ENCODE measurements around the gene USP50. TPM values are rescaled to one million over a fixed set of nuclear protein-coding genes. Genes with fewer than 3 reads are reported as not detected.
"Not testable (repeated sequence)": the region's sequence is repeated elsewhere in the genome, so short reads cannot be mapped to it uniquely, and the experiment has no call there.

Gene USP50
- total RNA-seq, 1 experiment from 2014 or later, result 0.39 TPM

- intact Hi-C loops (cut with micrococcal nuclease; ENCODE audit: unreplicated experiment), result no loop called here
- H3K4me1 ChIP-seq (ENCODE audit: insufficient read depth, low read length, poor library complexity, severe bottlenecking), result no peaks in the 10 kb centered on the region
- no peak for TF ChIP-seq EZH2 (IDR thresholded peaks at IDR 0.05; ENCODE audit: borderline replicate concordance, low read depth, low read length, poor library complexity, severe bottlenecking)
- TF ChIP-seq CTCF (conservative IDR thresholded peaks at IDR 0.05; ENCODE audit: low read depth, low read length), result no peak
- no peaks in the 10 kb centered on the region for H3K27me3 ChIP-seq (replicated peaks; ENCODE audit: insufficient read depth, low read depth, low read length, poor library complexity)
- no peak overlapping the region for H3K4me3 ChIP-seq (ENCODE audit: low read depth, low read length, poor library complexity, severe bottlenecking)
- no TSS peak for BruUV-seq (replicated peaks)
- H3K27ac ChIP-seq (ENCODE audit: low read depth, low read length, poor library complexity, severe bottlenecking), result no peak overlapping the region
- DNase-seq (ENCODE audit: low spot score), result no peak
- no peaks in the 10 kb centered on the region for H3K36me3 ChIP-seq (ENCODE audit: insufficient read depth, low read length, poor library complexity, severe bottlenecking)
- ChIA-PET CTCF (interaction anchor here (0.5 kb wide), 1 partner anchor 375 kb away, joined by 4 read pairs; no protein-coding TSS in a partner anchor), POLR2A (ENCODE audit: low non-redundant PET) (no interaction called here)
- no peaks in the 10 kb centered on the region for H3K9me3 ChIP-seq (ENCODE audit: low read depth, low read length, poor library complexity, severe bottlenecking)
Observed at GRCh38 chr15:50519740-50520425, 26.6 kb downstream of the USP50 start.

GRCh38 chr15:50513001-50513400 lies 33.5 kb downstream of the USP50 start:
- Histone ChIP-seq H3K27me3 (replicated peaks; ENCODE audit: insufficient read depth, low read depth, low read length, poor library complexity) (no peaks in the 10 kb centered on the region), H3K27ac (ENCODE audit: low read depth, low read length, poor library complexity, severe bottlenecking) (no peak overlapping the region), H3K36me3 (ENCODE audit: insufficient read depth, low read length, poor library complexity, severe bottlenecking) (no peaks in the 10 kb centered on the region), H3K9me3 (ENCODE audit: low read depth, low read length, poor library complexity, severe bottlenecking) (no peaks in the 10 kb centered on the region), H3K4me1 (ENCODE audit: insufficient read depth, low read length, poor library complexity, severe bottlenecking) (no peaks in the 10 kb centered on the region), H3K4me3 (ENCODE audit: low read depth, low read length, poor library complexity, severe bottlenecking) (no peak overlapping the region)
- DNase-seq (ENCODE audit: low spot score), result no peak
- TF ChIP-seq CTCF (conservative IDR thresholded peaks at IDR 0.05; ENCODE audit: low read depth, low read length), result no peak
- no peak for TF ChIP-seq EZH2 (IDR thresholded peaks at IDR 0.05; ENCODE audit: borderline replicate concordance, low read depth, low read length, poor library complexity, severe bottlenecking)
- POLR2A ChIA-PET (ENCODE audit: low non-redundant PET), result no interaction called here
- CTCF ChIA-PET, result no interaction called here
- intact Hi-C loops (cut with micrococcal nuclease; ENCODE audit: unreplicated experiment), result no loop called here
- BruUV-seq (replicated peaks), result no TSS peak

GRCh38 chr15:50506121-50506520 lies 40.3 kb downstream of the USP50 start:
- H3K9me3 ChIP-seq (ENCODE audit: low read depth, low read length, poor library complexity, severe bottlenecking), result no peaks in the 10 kb centered on the region
- H3K27me3 ChIP-seq (replicated peaks; ENCODE audit: insufficient read depth, low read depth, low read length, poor library complexity), result no peaks in the 10 kb centered on the region
- no TSS peak for BruUV-seq (replicated peaks)
- intact Hi-C loops (cut with micrococcal nuclease; ENCODE audit: unreplicated experiment), result no loop called here
- no peak overlapping the region for H3K4me3 ChIP-seq (ENCODE audit: low read depth, low read length, poor library complexity, severe bottlenecking)
- H3K36me3 ChIP-seq (ENCODE audit: insufficient read depth, low read length, poor library complexity, severe bottlenecking), result peaks cover 4% of the 10 kb centered on the region
- ChIA-PET CTCF (no interaction called here), POLR2A (ENCODE audit: low non-redundant PET) (interaction anchor here (0.6 kb wide), 1 partner anchor 8 kb away, joined by 27 read pairs; no protein-coding TSS in a partner anchor)
- no peaks in the 10 kb centered on the region for H3K4me1 ChIP-seq (ENCODE audit: insufficient read depth, low read length, poor library complexity, severe bottlenecking)
- TF ChIP-seq EZH2 (IDR thresholded peaks at IDR 0.05; ENCODE audit: borderline replicate concordance, low read depth, low read length, poor library complexity, severe bottlenecking) (no peak), CTCF (conservative IDR thresholded peaks at IDR 0.05; ENCODE audit: low read depth, low read length) (no peak)
- no peak for DNase-seq (ENCODE audit: low spot score)
- H3K27ac ChIP-seq (ENCODE audit: low read depth, low read length, poor library complexity, severe bottlenecking), result no peak overlapping the region

- H3K36me3 ChIP-seq (ENCODE audit: insufficient read depth, low read length, poor library complexity, severe bottlenecking); H3K9me3 ChIP-seq (ENCODE audit: low read depth, low read length, poor library complexity, severe bottlenecking); H3K27ac ChIP-seq (ENCODE audit: low read depth, low read length, poor library complexity, severe bottlenecking); POLR2A ChIA-PET (ENCODE audit: low non-redundant PET); H3K4me3 ChIP-seq (ENCODE audit: low read depth, low read length, poor library complexity, severe bottlenecking); H3K4me1 ChIP-seq (ENCODE audit: insufficient read depth, low read length, poor library complexity, severe bottlenecking); DNase-seq (ENCODE audit: low spot score); BruUV-seq (replicated peaks); intact Hi-C loops (cut with micrococcal nuclease; ENCODE audit: unreplicated experiment); H3K27me3 ChIP-seq (replicated peaks; ENCODE audit: insufficient read depth, low read depth, low read length, poor library complexity): not testable (repeated sequence)
- CTCF ChIA-PET, result interaction anchor here (0.5 kb wide), 1 partner anchor 46 kb away, joined by 9 read pairs; no protein-coding TSS in a partner anchor
Observed at GRCh38 chr15:50505656-50506055, 40.8 kb downstream of the USP50 start.
